Mesendoderm (in vitro differentiated cells): ENCODE results near the gene DHX38.

ENCODE experiments used
- DNase-seq: peaks from one replicate; pipeline ENCODE4 v3.0.0; 2013
- H2AK5ac ChIP-seq: 2 replicates; pipeline ENCODE4 v1.6.1; 2013; ENCODE audit warnings: low read length, inconsistent platforms
- H2BK120ac ChIP-seq: 2 replicates; pipeline ENCODE4 v1.6.1; 2013; ENCODE audit warnings: low read depth, mild to moderate bottlenecking, low read length, moderate library complexity, mixed read lengths
- H2BK15ac ChIP-seq: replicated peaks from 2 replicates; pipeline ENCODE4 v1.6.1; 2013; ENCODE audit warnings: low read depth, mild to moderate bottlenecking, moderate library complexity
- H2BK5ac ChIP-seq: 2 replicates; pipeline ENCODE4 v1.6.1; 2013; ENCODE audit warnings: low read length, inconsistent platforms
- H3K18ac ChIP-seq: 2 replicates; pipeline ENCODE4 v1.6.1; 2013; ENCODE audit warnings: mild to moderate bottlenecking, low read length, mixed read lengths
- H3K23ac ChIP-seq: one replicate; pipeline ENCODE4 v1.6.1; 2013; ENCODE audit warnings: low read length
- H3K27ac ChIP-seq: 2 replicates; pipeline ENCODE4 v1.5.1; 2013; ENCODE audit warnings: low read depth, mild to moderate bottlenecking, inconsistent platforms, low read length, moderate library complexity
- H3K27me3 ChIP-seq: 2 replicates; pipeline ENCODE4 v1.6.1; 2013; ENCODE audit warnings: low read length, control low read depth, mild to moderate bottlenecking, inconsistent platforms; ENCODE audit not compliant: insufficient read depth, poor library complexity
- H3K36me3 ChIP-seq: 2 replicates; pipeline ENCODE4 v1.6.1; 2013; ENCODE audit warnings: low read length, inconsistent platforms; ENCODE audit not compliant: control insufficient read depth, insufficient read depth
- H3K4ac ChIP-seq: one replicate; pipeline ENCODE4 v1.6.1; 2013; ENCODE audit warnings: low read depth, mild to moderate bottlenecking, low read length, moderate library complexity
- H3K4me1 ChIP-seq: 2 replicates; pipeline ENCODE4 v1.6.1; 2013; ENCODE audit warnings: low read depth, low read length, inconsistent platforms; ENCODE audit not compliant: control insufficient read depth
- H3K4me2 ChIP-seq: 2 replicates; pipeline ENCODE4 v1.6.1; 2013; ENCODE audit warnings: low read length
- H3K4me3 ChIP-seq: 2 replicates; pipeline ENCODE4 v1.5.1; 2013; ENCODE audit warnings: mild to moderate bottlenecking, low read length
- H3K56ac ChIP-seq: one replicate; pipeline ENCODE4 v1.6.1; 2013; ENCODE audit warnings: low read length
- H3K79me1 ChIP-seq: 2 replicates; pipeline ENCODE4 v1.6.1; 2013; ENCODE audit warnings: low read length, inconsistent platforms
- H3K79me2 ChIP-seq: 2 replicates; pipeline ENCODE4 v1.6.1; 2013; ENCODE audit warnings: mild to moderate bottlenecking, low read length; ENCODE audit not compliant: control insufficient read depth, insufficient read depth
- H3K9ac ChIP-seq: 2 replicates; pipeline ENCODE4 v1.6.1; 2013; ENCODE audit warnings: low read length, inconsistent platforms
- H4K5ac ChIP-seq: one replicate; pipeline ENCODE4 v1.6.1; 2013; ENCODE audit warnings: low read length
- H4K8ac ChIP-seq: one replicate; pipeline ENCODE4 v1.6.1; 2013; ENCODE audit warnings: low read depth, mild to moderate bottlenecking, control low read depth, low read length, moderate library complexity
- WGBS: extraction: QIAGEN DNeasy Blood & Tissue Kit; methylation state at CpG from one replicate; pipeline ENCODE4 v1.1.7; 2013; ENCODE audit warnings: low lambda C conversion rate, missing lambda C conversion rate; ENCODE audit not compliant: insufficient coverage; ENCODE audit errors: extremely low coverage; 5-methylcytosine and 5-hydroxymethylcytosine counted together

Gene DHX38

GRCh38 chr16:72113616-72113945, 19.9 kb downstream of the DHX38 start:
- Histone ChIP-seq H2AK5ac (no peak overlapping the region), H3K23ac (no peak overlapping the region), H3K4me1 (peaks cover 4% of the 10 kb centered on the region), H3K4ac (no peak overlapping the region), H3K79me2 (no peaks in the 10 kb centered on the region), H2BK15ac (no peak overlapping the region), H4K5ac (no peak overlapping the region), H3K18ac (no peak overlapping the region), H3K4me2 (no peak overlapping the region), H3K36me3 (peaks cover 11% of the 10 kb centered on the region), H3K79me1 (no peaks in the 10 kb centered on the region), H4K8ac (no peak overlapping the region), H2BK5ac (no peak overlapping the region), H3K27ac (no peak overlapping the region), H2BK120ac (no peak overlapping the region), H3K27me3 (no peaks in the 10 kb centered on the region), H3K56ac (no peak overlapping the region), H3K9ac (no peak overlapping the region), H3K4me3 (no peak overlapping the region)
- DNase-seq: no peak

- no CpG with 5 or more reads among the region's 5 CpGs for WGBS
- H3K23ac ChIP-seq: no peak overlapping the region
- H3K18ac ChIP-seq: no peak overlapping the region
- no peak overlapping the region for H2BK120ac ChIP-seq
- no peak overlapping the region for H3K4me3 ChIP-seq
- H2BK15ac ChIP-seq: no peak overlapping the region
- H3K27me3 ChIP-seq: no peaks in the 10 kb centered on the region
- no peak overlapping the region for H2AK5ac ChIP-seq
- H3K79me1 ChIP-seq: no peaks in the 10 kb centered on the region
- H4K5ac ChIP-seq: no peak overlapping the region
- H3K4ac ChIP-seq: no peak overlapping the region
- H4K8ac ChIP-seq: no peak overlapping the region
- H2BK5ac ChIP-seq: no peak overlapping the region
- no peaks in the 10 kb centered on the region for H3K79me2 ChIP-seq
- H3K4me2 ChIP-seq: no peak overlapping the region
- DNase-seq: no peak
- no peak overlapping the region for H3K27ac ChIP-seq
- no peaks in the 10 kb centered on the region for H3K36me3 ChIP-seq
- H3K56ac ChIP-seq: no peak overlapping the region
- H3K9ac ChIP-seq: no peak overlapping the region
- H3K4me1 ChIP-seq: no peaks in the 10 kb centered on the region
Measured at GRCh38 chr16:72120026-72120425, 26.4 kb downstream of the DHX38 start.

GRCh38 chr16:72122308-72122707, 28.7 kb downstream of the DHX38 start:
- Histone ChIP-seq H3K27me3 (no peaks in the 10 kb centered on the region), H3K4me1 (peaks cover 2% of the 10 kb centered on the region), H4K5ac (no peak overlapping the region), H3K18ac (no peak overlapping the region), H3K4ac (no peak overlapping the region), H3K23ac (no peak overlapping the region), H3K79me1 (no peaks in the 10 kb centered on the region), H3K36me3 (no peaks in the 10 kb centered on the region), H2BK120ac (no peak overlapping the region), H3K56ac (no peak overlapping the region), H2AK5ac (no peak overlapping the region), H3K4me2 (no peak overlapping the region), H3K27ac (no peak overlapping the region), H3K79me2 (no peaks in the 10 kb centered on the region), H2BK15ac (no peak overlapping the region), H3K4me3 (no peak overlapping the region), H2BK5ac (no peak overlapping the region), H3K9ac (no peak overlapping the region), H4K8ac (no peak overlapping the region)
- no peak for DNase-seq
- WGBS: no CpG with 5 or more reads among the region's 2 CpGs

GRCh38 chr16:72122916-72123315, 29.3 kb downstream of the DHX38 start:
- Histone ChIP-seq H2BK5ac (no peak overlapping the region), H3K9ac (no peak overlapping the region), H3K4me1 (peaks cover 2% of the 10 kb centered on the region), H3K23ac (no peak overlapping the region), H4K8ac (no peak overlapping the region), H2AK5ac (no peak overlapping the region), H3K4ac (no peak overlapping the region), H4K5ac (no peak overlapping the region), H3K4me3 (no peak overlapping the region), H3K27ac (no peak overlapping the region), H3K79me1 (no peaks in the 10 kb centered on the region), H2BK15ac (no peak overlapping the region), H2BK120ac (no peak overlapping the region), H3K27me3 (no peaks in the 10 kb centered on the region), H3K56ac (no peak overlapping the region), H3K79me2 (no peaks in the 10 kb centered on the region), H3K36me3 (no peaks in the 10 kb centered on the region), H3K18ac (no peak overlapping the region), H3K4me2 (no peak overlapping the region)
- no peak for DNase-seq
- WGBS: no CpG with 5 or more reads among the region's 11 CpGs

GRCh38 chr16:72123426-72123825, 29.8 kb downstream of the DHX38 start:
- no peak for DNase-seq

GRCh38 chr16:72124148-72124547, 30.5 kb downstream of the DHX38 start:
- peaks cover 2% of the 10 kb centered on the region for H3K4me1 ChIP-seq
- DNase-seq: no peak
- no peak overlapping the region for H3K4ac ChIP-seq
- H2BK120ac ChIP-seq: no peak overlapping the region
- H3K79me1 ChIP-seq: no peaks in the 10 kb centered on the region
- H2BK15ac ChIP-seq: no peak overlapping the region
- no peak overlapping the region for H3K4me2 ChIP-seq
- H3K27me3 ChIP-seq: no peaks in the 10 kb centered on the region
- H3K23ac ChIP-seq: no peak overlapping the region
- no peak overlapping the region for H3K27ac ChIP-seq
- no peak overlapping the region for H3K18ac ChIP-seq
- H3K9ac ChIP-seq: no peak overlapping the region
- H2AK5ac ChIP-seq: no peak overlapping the region
- H3K56ac ChIP-seq: no peak overlapping the region
- H3K4me3 ChIP-seq: no peak overlapping the region
- no peak overlapping the region for H2BK5ac ChIP-seq
- H3K36me3 ChIP-seq: no peaks in the 10 kb centered on the region
- no peaks in the 10 kb centered on the region for H3K79me2 ChIP-seq
- H4K8ac ChIP-seq: no peak overlapping the region
- whole genome bisulfite sequencing: no CpG with 5 or more reads among the region's 3 CpGs
- no peak overlapping the region for H4K5ac ChIP-seq

More at GRCh38 chr16:72123426-72123825, 29.8 kb downstream of the DHX38 start:
- no peak overlapping the region for H3K27ac ChIP-seq
- H3K4me1 ChIP-seq: peaks cover 2% of the 10 kb centered on the region
- H3K27me3 ChIP-seq: no peaks in the 10 kb centered on the region
- H2BK15ac ChIP-seq: no peak overlapping the region
- H3K18ac ChIP-seq: no peak overlapping the region
- no peaks in the 10 kb centered on the region for H3K79me2 ChIP-seq
- H3K9ac ChIP-seq: no peak overlapping the region
- no peak overlapping the region for H2BK120ac ChIP-seq
- H4K5ac ChIP-seq: no peak overlapping the region
- H3K4ac ChIP-seq: no peak overlapping the region
- H2AK5ac ChIP-seq: no peak overlapping the region
- H4K8ac ChIP-seq: no peak overlapping the region
- H3K56ac ChIP-seq: no peak overlapping the region
- no peak overlapping the region for H2BK5ac ChIP-seq
- WGBS: no CpG with 5 or more reads among the region's 8 CpGs
- H3K79me1 ChIP-seq: no peaks in the 10 kb centered on the region
- H3K23ac ChIP-seq: no peak overlapping the region
- H3K36me3 ChIP-seq: no peaks in the 10 kb centered on the region
- no peak overlapping the region for H3K4me2 ChIP-seq
- H3K4me3 ChIP-seq: no peak overlapping the region
